EL (cell line): ENCODE data around the gene MILR1.
A peak's percentile ranks its signal among the peaks of the same experiment; 100 is the strongest.
"Not testable (repeated sequence)": the region's sequence is repeated elsewhere in the genome, so short reads cannot be mapped to it uniquely, and the experiment has no call there.

ENCODE experiments used
- DNase-seq: peaks from one replicate; pipeline ENCODE4 v3.0.0-alpha.2; 2016

Gene MILR1, protein sequence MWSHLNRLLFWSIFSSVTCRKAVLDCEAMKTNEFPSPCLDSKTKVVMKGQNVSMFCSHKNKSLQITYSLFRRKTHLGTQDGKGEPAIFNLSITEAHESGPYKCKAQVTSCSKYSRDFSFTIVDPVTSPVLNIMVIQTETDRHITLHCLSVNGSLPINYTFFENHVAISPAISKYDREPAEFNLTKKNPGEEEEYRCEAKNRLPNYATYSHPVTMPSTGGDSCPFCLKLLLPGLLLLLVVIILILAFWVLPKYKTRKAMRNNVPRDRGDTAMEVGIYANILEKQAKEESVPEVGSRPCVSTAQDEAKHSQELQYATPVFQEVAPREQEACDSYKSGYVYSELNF

DNA sequence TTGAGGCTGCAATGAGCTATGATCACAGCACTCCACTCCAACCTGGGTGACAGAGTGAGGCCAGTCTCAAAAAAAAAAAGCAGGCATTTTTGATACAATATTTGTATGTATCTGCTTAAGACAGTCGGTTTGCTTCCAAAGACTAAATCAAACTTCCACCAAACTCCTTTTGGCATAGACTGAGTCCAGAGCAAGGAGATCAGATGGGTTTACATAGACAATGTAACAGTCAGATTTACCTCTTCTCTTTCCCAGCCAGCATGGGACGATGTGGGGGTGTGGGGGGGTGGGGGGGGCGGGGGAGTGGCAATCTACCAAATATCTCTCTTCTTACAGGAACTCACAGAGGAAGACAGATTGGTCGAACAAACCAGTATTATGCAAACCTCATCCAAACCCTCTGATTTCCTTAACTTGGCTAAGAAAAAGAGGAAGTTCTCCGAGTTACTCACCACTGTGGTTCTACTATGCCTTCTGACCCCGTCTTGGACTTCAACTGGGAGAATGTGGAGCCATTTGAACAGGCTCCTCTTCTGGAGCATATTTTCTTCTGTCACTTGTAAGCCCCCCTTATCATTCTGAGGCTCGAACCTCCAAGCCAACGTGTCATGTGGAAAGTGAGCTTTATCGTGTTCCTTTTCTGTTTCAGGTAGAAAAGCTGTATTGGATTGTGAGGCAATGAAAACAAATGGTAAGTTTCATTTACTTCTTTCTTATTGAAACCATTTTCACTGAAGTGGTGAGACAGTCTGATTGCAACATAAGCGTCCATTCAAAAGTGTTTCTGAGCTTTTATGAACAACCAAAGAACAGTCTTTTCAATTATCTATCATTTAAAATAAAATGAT is at the start of gene MILR1:
TSS of gene MILR1 (plus strand) at position 451 of the 848 bp plus-strand sequence. CDS start at position 505, 54 bp downstream.
- DNase-seq = peak; percentile 83

GRCh38 chr17:64399767-64400156 is 49.2 kb upstream of the MILR1 start:
- DNase-seq = no peak

DNA sequence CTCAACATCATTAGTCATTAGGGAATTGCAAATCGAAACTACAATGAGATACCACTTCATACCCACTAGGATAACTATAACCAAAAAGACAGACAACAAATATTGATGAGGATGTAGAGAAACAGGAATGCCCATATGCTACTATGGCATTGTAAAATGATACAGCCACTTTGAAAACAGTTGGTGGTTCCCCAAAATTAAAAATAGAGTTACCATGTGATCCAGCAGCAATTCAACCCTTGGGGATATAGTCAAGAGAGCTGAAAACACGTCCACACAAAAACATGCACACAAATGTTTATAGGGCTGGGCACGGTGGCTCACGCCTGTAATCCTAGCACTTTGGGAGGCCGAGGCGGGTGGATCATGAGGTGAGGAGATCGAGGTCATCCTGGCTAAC is 48.3 kb upstream of the MILR1 start:
- no peak for DNase-seq

DNA sequence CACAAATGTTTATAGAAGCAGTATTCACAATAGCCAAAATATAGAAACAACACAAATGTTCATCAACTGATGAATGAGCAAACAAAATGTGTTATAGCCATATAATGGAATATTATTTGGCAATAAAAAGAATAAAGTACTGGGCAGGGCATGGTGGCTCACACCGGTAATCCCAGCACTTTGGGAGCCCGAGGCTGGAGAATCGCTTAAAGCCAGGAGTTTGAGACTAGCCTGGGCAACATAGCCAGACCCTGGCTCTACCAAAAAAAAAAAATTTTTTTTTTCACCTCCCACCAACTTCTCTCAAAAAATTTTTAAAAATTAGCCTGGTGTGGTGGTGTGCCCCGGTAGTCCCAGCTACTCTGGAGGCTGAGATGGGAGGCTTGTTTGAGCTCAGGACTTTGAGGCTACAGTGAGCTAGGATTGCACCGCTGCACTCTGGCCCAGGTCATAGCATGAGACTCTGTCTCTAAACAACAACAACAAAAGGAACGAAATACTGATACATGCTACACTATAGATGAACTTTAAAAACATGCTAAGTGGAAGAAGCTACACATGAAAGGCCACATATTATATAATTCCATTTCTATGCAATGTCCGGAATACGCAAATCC is 47.6 kb upstream of the MILR1 start:
- no peak for DNase-seq

DNA sequence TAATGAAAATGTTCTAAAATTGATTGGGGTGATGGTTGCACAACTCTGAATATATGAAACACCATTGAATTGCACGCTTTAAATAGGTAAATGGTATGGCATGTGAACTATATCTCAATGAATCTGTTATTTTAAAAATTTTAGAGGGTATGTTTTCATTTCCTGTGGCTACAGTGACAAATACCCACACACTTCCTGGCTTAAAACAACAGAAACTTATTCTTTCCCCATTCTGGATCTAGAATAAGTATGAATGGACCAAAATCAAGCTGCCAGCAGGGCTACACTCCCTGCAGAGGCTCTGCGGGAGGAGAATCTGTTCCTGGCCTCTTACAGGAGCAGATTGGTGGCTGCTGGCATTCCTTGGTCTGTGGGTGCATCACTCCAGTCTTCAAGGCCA is 47.0 kb upstream of the MILR1 start:
- no peak for DNase-seq

GRCh38 chr17:64402469-64402868 is 46.4 kb upstream of the MILR1 start:
- no peak for DNase-seq

- no peak for DNase-seq
These were observed 44.9 kb upstream of the MILR1 start for GRCh38 chr17:64403881-64404460.

DNA sequence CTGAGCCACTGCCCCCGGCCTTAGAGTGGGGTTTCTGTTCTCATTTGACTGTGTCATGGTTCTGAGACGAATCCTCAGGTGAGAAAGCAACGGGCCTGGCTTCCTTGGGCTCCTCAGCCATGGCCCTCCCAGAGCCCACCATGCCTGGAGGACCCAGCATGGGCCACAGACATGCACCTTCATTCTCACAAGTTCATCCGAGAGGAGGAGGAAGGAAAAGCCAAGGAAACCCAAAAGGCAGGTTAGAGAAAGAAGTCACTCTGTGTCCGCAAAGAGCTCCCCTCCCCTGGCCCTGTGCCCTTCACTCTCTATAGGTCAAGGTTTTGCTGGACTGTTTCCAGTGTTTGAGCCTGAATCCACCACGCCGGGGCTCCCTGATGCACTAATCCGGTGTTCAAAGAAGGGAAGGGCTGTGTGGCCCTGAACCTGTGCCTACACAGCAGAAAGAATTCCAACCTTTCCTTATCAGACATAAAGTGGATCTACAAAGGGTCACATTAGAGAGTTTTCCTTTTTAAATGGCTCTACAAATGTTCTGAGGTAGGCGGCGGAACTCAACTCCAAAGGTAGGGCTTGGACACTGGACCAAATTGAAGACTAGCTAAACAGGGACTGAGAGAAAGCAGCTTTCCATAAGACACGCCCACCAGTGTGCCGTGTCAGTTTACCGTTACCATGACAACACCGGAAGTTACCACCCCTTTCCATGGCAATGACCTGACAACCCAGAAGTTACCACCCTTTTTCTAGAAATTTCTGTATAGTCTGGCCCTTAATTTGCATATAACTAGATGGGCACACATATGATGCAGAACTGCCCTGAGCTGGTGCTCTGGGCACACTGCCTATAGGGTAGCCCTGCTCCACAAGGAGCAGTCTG is 42.4 kb upstream of the MILR1 start:
- no peak for DNase-seq

- DNase-seq = no peak
These were observed 38.0 kb upstream of the MILR1 start for GRCh38 chr17:64410750-64411490.

- DNase-seq = no peak
These were observed 36.7 kb upstream of the MILR1 start for GRCh38 chr17:64411999-64412771.

DNA sequence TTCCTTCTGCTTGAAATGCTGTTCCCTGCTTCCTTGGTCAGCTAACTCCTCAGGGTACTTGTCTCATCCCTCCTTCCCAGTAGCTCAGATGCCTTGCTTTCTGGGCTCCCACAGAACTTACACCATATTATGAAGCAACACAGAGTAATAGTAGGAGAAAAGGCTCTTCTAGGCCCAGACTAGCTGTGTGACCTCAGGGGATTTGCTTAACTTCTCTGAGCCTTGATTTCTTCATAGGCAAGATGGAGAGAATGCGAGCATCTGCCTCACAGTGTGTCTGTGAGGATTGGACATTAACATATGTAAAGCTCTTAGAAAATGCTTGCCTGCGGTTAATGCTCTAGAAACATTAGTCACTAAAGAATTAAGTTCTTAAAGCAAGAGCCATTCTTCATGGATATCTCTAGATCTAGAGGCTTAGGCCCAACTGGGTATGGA is 36.0 kb upstream of the MILR1 start:
- DNase-seq = no peak

DNA sequence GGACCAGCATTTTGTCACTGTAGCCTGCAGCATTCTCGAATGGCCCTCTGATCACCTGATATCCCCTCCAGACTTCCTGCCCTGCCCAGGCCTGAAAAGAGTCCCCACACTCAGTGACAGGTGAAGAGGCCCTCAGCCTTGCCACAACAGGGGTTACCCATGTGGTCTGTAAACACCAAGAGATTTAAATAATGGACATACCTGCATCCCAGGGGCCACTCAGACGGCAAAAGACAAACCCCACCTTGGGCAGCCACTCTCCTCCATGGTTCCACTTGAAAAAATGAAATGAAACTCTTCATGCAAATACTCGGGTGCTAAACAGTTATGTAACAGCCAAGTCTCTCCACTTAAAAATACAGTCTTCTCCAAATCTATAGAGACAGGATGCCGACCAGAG is 35.4 kb upstream of the MILR1 start:
- DNase-seq = no peak

DNA sequence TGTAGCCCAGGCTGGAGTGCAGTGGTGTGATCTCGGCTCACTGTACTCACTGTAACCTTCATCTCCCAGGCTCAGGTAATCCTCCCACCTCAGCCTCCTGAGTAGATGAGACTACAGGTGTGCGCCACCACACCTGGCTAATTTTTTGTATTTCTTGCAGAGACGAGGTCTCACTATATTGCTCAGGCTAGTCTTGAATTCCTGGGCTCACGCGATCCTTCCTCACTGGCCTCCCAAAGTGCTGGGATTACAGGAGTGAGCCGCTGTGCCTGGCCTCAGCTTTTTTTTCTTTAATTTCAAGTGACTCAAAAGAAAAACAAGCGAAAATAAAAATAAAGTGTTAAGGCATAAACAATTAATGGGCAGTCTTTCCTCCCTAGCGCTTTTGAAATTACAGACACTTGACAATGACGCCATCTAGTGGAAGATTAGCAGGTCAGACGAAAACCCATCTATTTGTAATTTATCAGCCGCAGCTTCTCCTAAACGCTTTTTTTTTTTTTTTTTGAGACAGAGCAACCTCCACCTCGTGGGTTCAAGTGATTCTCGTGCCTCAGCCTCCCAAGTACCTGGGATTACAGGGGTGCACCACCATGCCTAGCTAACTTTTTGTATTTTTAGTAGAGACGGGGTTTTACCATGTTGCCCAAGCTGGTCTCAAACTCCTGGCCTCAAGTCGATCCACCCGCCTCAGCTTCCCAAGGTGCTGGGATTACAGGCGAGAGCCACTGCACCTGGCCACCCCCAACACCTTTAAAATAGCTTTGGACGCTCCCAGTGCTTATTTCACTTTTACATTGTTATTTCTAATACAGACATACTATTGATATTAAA is 30.2 kb upstream of the MILR1 start:
- DNase-seq = peak; percentile 71

- DNase-seq = peak; percentile 81
These were observed 28.7 kb upstream of the MILR1 start for GRCh38 chr17:64420143-64420670.

GRCh38 chr17:64422121-64422520 is 26.8 kb upstream of the MILR1 start:
- DNase-seq = not testable (repeated sequence)

DNA sequence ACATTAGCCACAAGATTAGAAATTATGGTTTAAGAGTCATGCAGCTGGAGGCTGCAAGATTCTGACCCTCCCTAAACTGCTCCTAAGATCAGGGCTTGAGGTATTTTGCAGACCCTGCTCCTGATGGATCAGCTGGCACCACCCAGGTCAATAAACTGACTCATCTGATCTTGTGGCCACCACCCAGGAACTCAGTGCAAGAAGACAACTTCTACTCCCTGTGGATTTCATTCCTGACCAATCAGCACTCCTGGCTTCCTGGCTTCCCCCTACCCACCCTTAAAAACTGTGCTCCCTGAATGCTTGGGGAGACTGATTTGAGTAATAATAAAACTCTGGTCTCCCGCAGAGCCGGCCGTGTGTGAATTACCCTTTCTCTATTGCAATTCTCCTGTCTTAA is 25.0 kb upstream of the MILR1 start:
- peak; percentile 18 for DNase-seq

- DNase-seq = no peak
These were observed 24.5 kb upstream of the MILR1 start for GRCh38 chr17:64424324-64424849.

DNA sequence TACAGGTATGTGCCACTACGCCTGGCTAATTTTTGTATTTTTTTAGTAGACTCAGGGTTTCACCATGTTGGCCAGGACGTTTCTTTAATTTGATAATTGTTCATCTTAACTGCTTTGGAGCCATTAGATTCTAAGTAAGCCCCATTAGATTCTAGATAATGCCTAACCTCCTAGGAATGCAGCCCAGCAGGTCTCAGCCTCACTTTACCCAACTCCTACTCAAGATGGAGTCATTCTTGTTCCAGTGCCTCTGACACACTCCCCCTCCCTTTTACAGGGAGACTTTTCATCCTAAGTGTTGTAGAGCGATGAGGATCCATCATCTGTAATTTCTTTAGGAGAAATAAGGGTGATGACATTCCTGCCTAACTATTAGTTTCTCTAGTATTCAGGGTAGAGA is 23.7 kb upstream of the MILR1 start:
- DNase-seq = no peak

DNA sequence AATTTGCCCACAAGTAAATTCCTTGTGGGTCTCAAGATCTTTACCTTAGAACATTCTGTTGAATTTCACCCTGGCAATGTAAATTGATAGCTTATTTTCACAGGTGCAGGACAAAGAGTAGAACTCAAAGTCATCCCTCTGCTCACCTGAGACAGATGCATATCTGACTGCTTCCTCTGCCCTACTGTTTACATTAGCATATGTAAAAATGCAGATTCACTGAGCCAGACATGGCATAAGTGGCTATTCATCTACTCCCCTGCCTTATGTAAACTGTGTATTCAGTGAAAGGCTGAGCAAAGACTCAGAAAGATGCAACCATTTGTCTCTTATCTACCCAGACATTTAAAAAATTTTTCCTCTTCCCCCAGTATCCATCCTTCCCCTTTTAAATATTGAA is 22.3 kb upstream of the MILR1 start:
- no peak for DNase-seq
